K562 (cell line): ENCODE measurements around the gene JPH4. TPM values are rescaled to one million over a fixed set of nuclear protein-coding genes. Genes with fewer than 3 reads are reported as not detected.

Source experiments
- BDP1 ChIP-seq: IDR thresholded peaks from 3 replicates; pipeline ENCODE4 v1.6.1; 2011; ENCODE audit not compliant: insufficient read length, insufficient read depth
- BRF1 ChIP-seq: IDR thresholded peaks from 3 replicates; pipeline ENCODE4 v1.6.1; 2011; ENCODE audit warnings: borderline replicate concordance, mild to moderate bottlenecking; ENCODE audit not compliant: insufficient read length; ENCODE audit errors: extremely low read depth
- CBX3 ChIP-seq, 2 experiments: IDR thresholded peaks; 1 replicate in 1 of 2; 2 replicates in 1 of 2; pipeline ENCODE4 v1.6.1; 2012; ENCODE audit warnings: inconsistent platforms in 2 of 2, low read length in 2 of 2, borderline replicate concordance in 1 of 2, control low read depth in 1 of 2
- CXXC5 ChIP-seq: fragments of 250-450 bp; sonication (Bioruptor Pico); IDR thresholded peaks from 2 replicates; pipeline ENCODE4 v1.8.0; 2022; ENCODE audit warnings: inconsistent platforms, mild to moderate bottlenecking, moderate library complexity
- DIDO1 ChIP-seq: fragments of 450-650 bp; IDR thresholded peaks from 2 replicates; pipeline ENCODE4 v1.6.1; 2016; ENCODE audit warnings: low read depth, missing biosample characterization, missing genetic modification characterization
- MCM2 ChIP-seq: fragments of 450-650 bp; IDR thresholded peaks from 2 replicates; pipeline ENCODE4 v1.6.1; 2017; ENCODE audit warnings: low read depth, mild to moderate bottlenecking
- MECOM ChIP-seq: fragments of 250-450 bp; sonication (Bioruptor Pico); IDR thresholded peaks from 2 replicates; pipeline ENCODE4 v1.8.0; 2022; ENCODE audit warnings: inconsistent platforms
- SAFB ChIP-seq: fragments of 200-400 bp; formaldehyde crosslinking; IDR thresholded peaks from 2 replicates; pipeline ENCODE4 v1.6.1; 2017; ENCODE audit warnings: low read depth, low read length, borderline replicate concordance
- SIRT6 ChIP-seq: IDR thresholded peaks from one replicate; pipeline ENCODE4 v1.6.1; 2012; ENCODE audit warnings: low read depth, mild to moderate bottlenecking, control low read depth, inconsistent platforms, low read length, moderate library complexity
- SRSF7 ChIP-seq: fragments of 200-400 bp; formaldehyde crosslinking; optimal IDR thresholded peaks from 2 replicates; pipeline ENCODE3; 2017; ENCODE audit warnings: mild to moderate bottlenecking, low read depth, low read length
- TARDBP ChIP-seq: fragments of 450-650 bp; IDR thresholded peaks from 2 replicates; pipeline ENCODE4 v1.6.1; 2016
- ZNF766 ChIP-seq: fragments of 200-800 bp; sonication (Bioruptor generic); conservative IDR thresholded peaks from 2 replicates; pipeline ENCODE4 v1.6.1; 2016; ENCODE audit warnings: missing genetic modification characterization, missing compliant biosample characterization
- polyA plus RNA-seq, 8 experiments: library from polyadenylated mRNA; depleted of rRNA in 4 of 8; stranded (reverse) in 5 of 8; unstranded in 3 of 8; fragments of >200 nt; fragmentation: Nextera tagmentation in 2 of 8; fragmentation: Illumina TruSeq in 1 of 8; extraction: Ambion mirVana in 2 of 8; extraction: Trizol in 1 of 8; gene quantifications; 2 replicates each; pipeline versions ENCODE4 v1.2.1 to v1.2.3, GENCODE V29; 2011 to 2014; ENCODE audit warnings: inconsistent platforms in 1 of 8, missing spikeins in 1 of 8
- total RNA-seq, 7 experiments: library from RNA; depleted of rRNA in 6 of 7; stranded (reverse); fragments of >200 nt in 6 of 7; fragmentation: Illumina TruSeq in 2 of 7; extraction: Trizol in 2 of 7; gene quantifications; 2 replicates each; pipeline versions ENCODE4 v1.2.1 to v1.2.3, GENCODE V29; 2011 to 2021; ENCODE audit warnings: low replicate concordance in 1 of 7
- TF ChIP-seq, protein P1 (sequence below): fragments of 450-650 bp; IDR thresholded peaks from 2 replicates; pipeline ENCODE4 v1.6.1; 2016; ENCODE audit warnings: mild to moderate bottlenecking
- TF ChIP-seq, protein P2 (sequence below): fragments of 200-800 bp; sonication (Bioruptor generic); IDR thresholded peaks from 2 replicates; pipeline ENCODE4 v1.6.1; 2017; ENCODE audit warnings: missing genetic modification characterization, missing compliant biosample characterization
- TF ChIP-seq, protein P3 (sequence below): sonication (generic); formaldehyde crosslinking; IDR thresholded peaks from 2 replicates; pipeline ENCODE4 v1.8.1; 2023; ENCODE audit warnings: missing genetic modification reagents, mild to moderate bottlenecking, borderline replicate concordance
- TF ChIP-seq, protein P4 (sequence below): fragments of 450-650 bp; IDR thresholded peaks from 2 replicates; pipeline ENCODE4 v1.7.0; 2016; ENCODE audit warnings: borderline replicate concordance

The JPH4 gene
- total and polyA plus RNA-seq, 9 of the 15 experiments (the other 6 are each of a cell fraction or from before 2014, with no cell fraction given): 0.04 to 0.13 (median 0.06) TPM; not detected in 5

DNA sequence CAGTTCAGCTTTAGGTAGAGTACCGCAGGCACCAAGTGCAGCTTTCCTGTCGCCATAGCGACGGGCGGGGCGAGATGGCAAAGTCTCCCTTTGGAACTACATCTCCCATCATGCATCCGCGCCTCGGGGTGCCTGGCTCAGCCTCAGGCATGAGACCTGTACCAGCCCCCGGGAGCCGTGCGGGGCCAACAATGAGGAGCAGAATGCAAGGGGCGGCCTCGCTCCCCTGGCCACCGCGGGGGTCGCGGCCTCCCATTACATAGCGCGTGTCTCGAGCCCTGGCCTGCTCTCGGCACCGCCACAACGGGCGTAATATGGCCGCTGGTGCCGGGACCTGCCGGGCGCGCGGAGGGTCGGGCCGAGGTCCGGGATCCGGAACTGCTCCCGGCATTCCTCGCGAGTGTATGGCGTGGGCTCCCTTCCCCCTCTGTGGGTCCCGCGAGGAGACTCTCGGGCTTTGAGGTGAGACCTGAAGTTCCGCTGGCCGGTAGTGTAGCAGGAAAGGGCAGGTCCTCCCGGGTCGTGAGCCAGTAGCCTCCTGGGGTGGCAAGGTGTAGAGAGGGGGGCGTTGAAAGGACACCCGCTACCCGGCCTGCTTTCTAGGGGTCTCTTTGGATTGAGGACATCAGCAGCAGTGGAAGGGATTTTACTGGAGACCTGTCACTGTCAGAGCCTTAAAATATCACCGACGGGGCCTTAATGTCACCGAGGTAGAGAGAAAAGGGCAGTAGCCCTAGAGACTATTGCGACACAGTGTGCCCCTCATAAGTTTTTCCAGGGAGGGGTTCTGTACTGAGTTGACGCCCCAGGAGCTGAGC, 22.5 kb downstream of the JPH4 start, which contains the start of gene THTPA (continued):
- TF ChIP-seq, protein P1, sequence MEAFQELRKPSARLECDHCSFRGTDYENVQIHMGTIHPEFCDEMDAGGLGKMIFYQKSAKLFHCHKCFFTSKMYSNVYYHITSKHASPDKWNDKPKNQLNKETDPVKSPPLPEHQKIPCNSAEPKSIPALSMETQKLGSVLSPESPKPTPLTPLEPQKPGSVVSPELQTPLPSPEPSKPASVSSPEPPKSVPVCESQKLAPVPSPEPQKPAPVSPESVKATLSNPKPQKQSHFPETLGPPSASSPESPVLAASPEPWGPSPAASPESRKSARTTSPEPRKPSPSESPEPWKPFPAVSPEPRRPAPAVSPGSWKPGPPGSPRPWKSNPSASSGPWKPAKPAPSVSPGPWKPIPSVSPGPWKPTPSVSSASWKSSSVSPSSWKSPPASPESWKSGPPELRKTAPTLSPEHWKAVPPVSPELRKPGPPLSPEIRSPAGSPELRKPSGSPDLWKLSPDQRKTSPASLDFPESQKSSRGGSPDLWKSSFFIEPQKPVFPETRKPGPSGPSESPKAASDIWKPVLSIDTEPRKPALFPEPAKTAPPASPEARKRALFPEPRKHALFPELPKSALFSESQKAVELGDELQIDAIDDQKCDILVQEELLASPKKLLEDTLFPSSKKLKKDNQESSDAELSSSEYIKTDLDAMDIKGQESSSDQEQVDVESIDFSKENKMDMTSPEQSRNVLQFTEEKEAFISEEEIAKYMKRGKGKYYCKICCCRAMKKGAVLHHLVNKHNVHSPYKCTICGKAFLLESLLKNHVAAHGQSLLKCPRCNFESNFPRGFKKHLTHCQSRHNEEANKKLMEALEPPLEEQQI: no peak
- TF ChIP-seq BRF1: no peak
- TF ChIP-seq, protein P2, sequence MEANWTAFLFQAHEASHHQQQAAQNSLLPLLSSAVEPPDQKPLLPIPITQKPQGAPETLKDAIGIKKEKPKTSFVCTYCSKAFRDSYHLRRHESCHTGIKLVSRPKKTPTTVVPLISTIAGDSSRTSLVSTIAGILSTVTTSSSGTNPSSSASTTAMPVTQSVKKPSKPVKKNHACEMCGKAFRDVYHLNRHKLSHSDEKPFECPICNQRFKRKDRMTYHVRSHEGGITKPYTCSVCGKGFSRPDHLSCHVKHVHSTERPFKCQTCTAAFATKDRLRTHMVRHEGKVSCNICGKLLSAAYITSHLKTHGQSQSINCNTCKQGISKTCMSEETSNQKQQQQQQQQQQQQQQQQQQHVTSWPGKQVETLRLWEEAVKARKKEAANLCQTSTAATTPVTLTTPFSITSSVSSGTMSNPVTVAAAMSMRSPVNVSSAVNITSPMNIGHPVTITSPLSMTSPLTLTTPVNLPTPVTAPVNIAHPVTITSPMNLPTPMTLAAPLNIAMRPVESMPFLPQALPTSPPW (CRISPR knock-in tag): peak; percentile 45
- TF ChIP-seq SRSF7: no peak
- no peak; the same call in 1 of the 2 replicates for TF ChIP-seq SAFB
- TF ChIP-seq, protein P3, sequence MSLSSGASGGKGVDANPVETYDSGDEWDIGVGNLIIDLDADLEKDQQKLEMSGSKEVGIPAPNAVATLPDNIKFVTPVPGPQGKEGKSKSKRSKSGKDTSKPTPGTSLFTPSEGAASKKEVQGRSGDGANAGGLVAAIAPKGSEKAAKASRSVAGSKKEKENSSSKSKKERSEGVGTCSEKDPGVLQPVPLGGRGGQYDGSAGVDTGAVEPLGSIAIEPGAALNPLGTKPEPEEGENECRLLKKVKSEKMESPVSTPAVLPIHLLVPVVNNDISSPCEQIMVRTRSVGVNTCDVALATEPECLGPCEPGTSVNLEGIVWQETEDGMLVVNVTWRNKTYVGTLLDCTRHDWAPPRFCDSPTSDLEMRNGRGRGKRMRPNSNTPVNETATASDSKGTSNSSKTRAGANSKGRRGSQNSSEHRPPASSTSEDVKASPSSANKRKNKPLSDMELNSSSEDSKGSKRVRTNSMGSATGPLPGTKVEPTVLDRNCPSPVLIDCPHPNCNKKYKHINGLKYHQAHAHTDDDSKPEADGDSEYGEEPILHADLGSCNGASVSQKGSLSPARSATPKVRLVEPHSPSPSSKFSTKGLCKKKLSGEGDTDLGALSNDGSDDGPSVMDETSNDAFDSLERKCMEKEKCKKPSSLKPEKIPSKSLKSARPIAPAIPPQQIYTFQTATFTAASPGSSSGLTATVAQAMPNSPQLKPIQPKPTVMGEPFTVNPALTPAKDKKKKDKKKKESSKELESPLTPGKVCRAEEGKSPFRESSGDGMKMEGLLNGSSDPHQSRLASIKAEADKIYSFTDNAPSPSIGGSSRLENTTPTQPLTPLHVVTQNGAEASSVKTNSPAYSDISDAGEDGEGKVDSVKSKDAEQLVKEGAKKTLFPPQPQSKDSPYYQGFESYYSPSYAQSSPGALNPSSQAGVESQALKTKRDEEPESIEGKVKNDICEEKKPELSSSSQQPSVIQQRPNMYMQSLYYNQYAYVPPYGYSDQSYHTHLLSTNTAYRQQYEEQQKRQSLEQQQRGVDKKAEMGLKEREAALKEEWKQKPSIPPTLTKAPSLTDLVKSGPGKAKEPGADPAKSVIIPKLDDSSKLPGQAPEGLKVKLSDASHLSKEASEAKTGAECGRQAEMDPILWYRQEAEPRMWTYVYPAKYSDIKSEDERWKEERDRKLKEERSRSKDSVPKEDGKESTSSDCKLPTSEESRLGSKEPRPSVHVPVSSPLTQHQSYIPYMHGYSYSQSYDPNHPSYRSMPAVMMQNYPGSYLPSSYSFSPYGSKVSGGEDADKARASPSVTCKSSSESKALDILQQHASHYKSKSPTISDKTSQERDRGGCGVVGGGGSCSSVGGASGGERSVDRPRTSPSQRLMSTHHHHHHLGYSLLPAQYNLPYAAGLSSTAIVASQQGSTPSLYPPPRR (CRISPR knock-in tag): no peak
- no peak for TF ChIP-seq MECOM (CRISPR knock-in tag)
- TF ChIP-seq ZNF766: no peak
- peak; percentile 69 for TF ChIP-seq CXXC5 (CRISPR knock-in tag)
- no peak for TF ChIP-seq SIRT6
- TF ChIP-seq BDP1: no peak
- TF ChIP-seq CBX3 (IDR thresholded peaks at IDR 0.05; ENCODE audit: borderline replicate concordance in 1 of 2, low read length in 2 of 2): no peak
- TF ChIP-seq MCM2: no peak
- no peak for TF ChIP-seq TARDBP
- TF ChIP-seq, protein P4, sequence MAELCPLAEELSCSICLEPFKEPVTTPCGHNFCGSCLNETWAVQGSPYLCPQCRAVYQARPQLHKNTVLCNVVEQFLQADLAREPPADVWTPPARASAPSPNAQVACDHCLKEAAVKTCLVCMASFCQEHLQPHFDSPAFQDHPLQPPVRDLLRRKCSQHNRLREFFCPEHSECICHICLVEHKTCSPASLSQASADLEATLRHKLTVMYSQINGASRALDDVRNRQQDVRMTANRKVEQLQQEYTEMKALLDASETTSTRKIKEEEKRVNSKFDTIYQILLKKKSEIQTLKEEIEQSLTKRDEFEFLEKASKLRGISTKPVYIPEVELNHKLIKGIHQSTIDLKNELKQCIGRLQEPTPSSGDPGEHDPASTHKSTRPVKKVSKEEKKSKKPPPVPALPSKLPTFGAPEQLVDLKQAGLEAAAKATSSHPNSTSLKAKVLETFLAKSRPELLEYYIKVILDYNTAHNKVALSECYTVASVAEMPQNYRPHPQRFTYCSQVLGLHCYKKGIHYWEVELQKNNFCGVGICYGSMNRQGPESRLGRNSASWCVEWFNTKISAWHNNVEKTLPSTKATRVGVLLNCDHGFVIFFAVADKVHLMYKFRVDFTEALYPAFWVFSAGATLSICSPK: no peak
- TF ChIP-seq DIDO1 (tag): 0 out of 2 replicates have a peak, but pooled peaks have one; percentile 42
